RWPE1 (cell line): Measurements from ENCODE around the gene HSPG2.

Experiments used
- CTCF ChIA-PET: fragments of 350-600 bp; sonication (Branson Sonifier 250); formaldehyde crosslinking; extraction: SDS; loops from one replicate; lab custom pipeline; 2021; lab: Yijun Ruan, JAX
- POLR2A ChIA-PET: fragments of 400-600 bp; formaldehyde crosslinking; extraction: SDS; loops from one replicate; lab custom pipeline; 2020; ENCODE audit warnings: antibody characterized with exemption; ENCODE audit not compliant: low non-redundant PET; lab: Yijun Ruan, JAX
- DNase-seq: peaks from one replicate; pipeline ENCODE4 v3.0.0; 2012; ENCODE audit warnings: low spot score
- H3K27ac ChIP-seq: fragments of 450-650 bp; 2 replicates; pipeline ENCODE4 v1.5.1; 2017
- TF ChIP-seq, protein P1 (sequence below): fragments of 450-650 bp; conservative IDR thresholded peaks from 2 replicates; pipeline ENCODE4 v1.5.1; 2017; ENCODE audit warnings: low read depth, mild to moderate bottlenecking

HSPG2 gene

GRCh38 chr1:21833392-21833976, 103.6 kb downstream of the HSPG2 start:
- no peak for DNase-seq
- TF ChIP-seq, protein P1, sequence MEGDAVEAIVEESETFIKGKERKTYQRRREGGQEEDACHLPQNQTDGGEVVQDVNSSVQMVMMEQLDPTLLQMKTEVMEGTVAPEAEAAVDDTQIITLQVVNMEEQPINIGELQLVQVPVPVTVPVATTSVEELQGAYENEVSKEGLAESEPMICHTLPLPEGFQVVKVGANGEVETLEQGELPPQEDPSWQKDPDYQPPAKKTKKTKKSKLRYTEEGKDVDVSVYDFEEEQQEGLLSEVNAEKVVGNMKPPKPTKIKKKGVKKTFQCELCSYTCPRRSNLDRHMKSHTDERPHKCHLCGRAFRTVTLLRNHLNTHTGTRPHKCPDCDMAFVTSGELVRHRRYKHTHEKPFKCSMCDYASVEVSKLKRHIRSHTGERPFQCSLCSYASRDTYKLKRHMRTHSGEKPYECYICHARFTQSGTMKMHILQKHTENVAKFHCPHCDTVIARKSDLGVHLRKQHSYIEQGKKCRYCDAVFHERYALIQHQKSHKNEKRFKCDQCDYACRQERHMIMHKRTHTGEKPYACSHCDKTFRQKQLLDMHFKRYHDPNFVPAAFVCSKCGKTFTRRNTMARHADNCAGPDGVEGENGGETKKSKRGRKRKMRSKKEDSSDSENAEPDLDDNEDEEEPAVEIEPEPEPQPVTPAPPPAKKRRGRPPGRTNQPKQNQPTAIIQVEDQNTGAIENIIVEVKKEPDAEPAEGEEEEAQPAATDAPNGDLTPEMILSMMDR = no peak
- POLR2A ChIA-PET = no interaction called here
- peak overlapping the region; percentile 4; the same call in 1 of the 2 replicates for H3K27ac ChIP-seq
- CTCF ChIA-PET = no interaction called here

- TF ChIP-seq, protein P1 = no peak
- peak overlapping the region; percentile 2; the same call in 1 of the 2 replicates for H3K27ac ChIP-seq
- no peak for DNase-seq
- ChIA-PET POLR2A (no interaction called here), CTCF (interaction anchor here (0.6 kb wide), 1 partner anchor 57 kb away, joined by 3 read pairs; no protein-coding TSS in a partner anchor)
Measured at GRCh38 chr1:21831454-21831970, 105.6 kb downstream of the HSPG2 start.

GRCh38 chr1:21830792-21831453, 106.2 kb downstream of the HSPG2 start:
- no peak overlapping the region for H3K27ac ChIP-seq
- CTCF ChIA-PET = interaction anchor here (0.6 kb wide), 1 partner anchor 58 kb away, joined by 3 read pairs; no protein-coding TSS in a partner anchor
- POLR2A ChIA-PET = interaction anchor here (0.9 kb wide), 1 partner anchor 26 kb away, joined by 3 read pairs; no protein-coding TSS in a partner anchor

DNA sequence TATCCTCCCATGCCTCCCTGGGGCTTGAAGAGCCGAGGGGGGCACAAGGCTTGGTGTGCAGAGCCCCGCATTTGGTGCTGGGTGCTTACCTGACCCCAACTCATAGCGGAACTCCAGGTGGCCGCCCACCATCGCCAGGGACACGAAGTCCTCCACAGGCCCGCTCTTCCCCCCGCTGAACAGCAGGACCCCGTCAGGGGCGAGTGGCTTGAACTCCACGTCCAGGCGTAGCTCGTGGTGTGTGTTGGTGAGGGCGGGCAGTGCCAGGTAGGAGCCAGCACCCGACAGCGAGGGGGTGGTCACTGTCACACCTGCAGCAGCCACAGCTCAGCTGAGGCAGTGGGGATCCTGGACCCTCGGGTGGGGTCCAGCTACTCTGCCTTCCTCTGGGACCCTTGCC, 107.8 kb downstream of the HSPG2 start:
- CTCF ChIA-PET = interaction anchor here (0.6 kb wide), 1 partner anchor 15 kb away, joined by 3 read pairs; no protein-coding TSS in a partner anchor
- H3K27ac ChIP-seq = no peak overlapping the region
- TF ChIP-seq, protein P1 = no peak
- no peak for DNase-seq
- POLR2A ChIA-PET = no interaction called here

More at GRCh38 chr1:21830792-21831453, 106.2 kb downstream of the HSPG2 start:
- TF ChIP-seq, protein P1 = no peak
- no peak for DNase-seq

DNA sequence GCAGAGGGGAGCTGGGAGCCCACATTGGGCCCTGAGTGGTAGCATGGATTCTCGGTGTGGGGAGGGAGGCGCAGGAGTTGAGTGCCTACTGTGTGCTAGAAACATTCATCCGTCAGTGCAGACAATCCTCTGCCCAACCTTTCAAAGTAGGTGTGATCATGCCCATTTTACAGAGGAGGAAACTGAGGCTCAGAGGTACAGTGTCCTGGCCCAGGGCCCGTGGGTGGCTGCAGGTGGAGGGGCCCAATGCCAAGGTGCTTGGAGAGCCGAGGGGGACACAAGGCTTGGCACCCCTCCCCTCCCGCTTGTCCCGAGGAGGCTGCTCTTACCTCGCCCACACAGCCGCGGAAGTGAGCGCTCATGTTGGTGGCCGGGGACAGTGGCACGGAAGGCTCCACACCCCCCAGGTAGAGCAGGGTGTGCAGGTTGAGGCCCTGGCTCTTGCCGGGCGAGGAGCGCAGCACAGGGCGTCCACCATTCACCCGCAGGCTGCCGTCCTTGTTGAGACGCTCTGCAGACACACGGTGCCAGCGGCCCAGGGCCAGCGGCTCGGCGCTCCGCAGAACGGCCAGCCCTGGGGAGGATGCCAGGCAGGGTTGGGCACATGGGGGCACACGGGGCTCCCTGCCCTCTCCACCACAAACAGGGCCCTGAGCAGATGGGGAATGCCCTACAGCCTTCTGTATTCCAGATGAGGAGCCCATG, 108.5 kb downstream of the HSPG2 start:
- ChIA-PET POLR2A (no interaction called here), CTCF (no interaction called here)
- no peak for DNase-seq
- TF ChIP-seq, protein P1 = no peak
- no peak overlapping the region for H3K27ac ChIP-seq

GRCh38 chr1:21828075-21828474, 109.0 kb downstream of the HSPG2 start:
- H3K27ac ChIP-seq = no peak overlapping the region
- CTCF ChIA-PET = interaction anchor here (0.6 kb wide), 1 partner anchor 150 kb away, joined by 6 read pairs; no protein-coding TSS in a partner anchor
- TF ChIP-seq, protein P1 = no peak
- no peak for DNase-seq
- POLR2A ChIA-PET = interaction anchor here (0.6 kb wide), 1 partner anchor 11 kb away, joined by 3 read pairs; no protein-coding TSS in a partner anchor
